Endothelial cell of umbilical vein (primary cell): ENCODE results near the gene RARA.
"Not testable (repeated sequence)": the region's sequence is repeated elsewhere in the genome, so short reads cannot be mapped to it uniquely, and the experiment has no call there.

Experiments
- EZH2 ChIP-seq: IDR thresholded peaks from 2 replicates; pipeline ENCODE4 v1.6.1; 2012; ENCODE audit warnings: borderline replicate concordance, low read depth, mild to moderate bottlenecking, moderate library complexity, low read length, inconsistent platforms; ENCODE audit not compliant: severe bottlenecking
- GATA2 ChIP-seq: IDR thresholded peaks from 2 replicates; pipeline ENCODE4 v1.7.0; 2011; ENCODE audit warnings: low read depth, mild to moderate bottlenecking, moderate library complexity, mixed read lengths, low read length; ENCODE audit not compliant: insufficient read length, insufficient read depth
- MYC ChIP-seq: IDR thresholded peaks from one replicate; pipeline ENCODE4 v1.6.1; 2011; ENCODE audit warnings: mild to moderate bottlenecking, low read depth, low read length
- POLR2A ChIP-seq: IDR thresholded peaks from 2 replicates; pipeline ENCODE4 v1.6.1; 2012; ENCODE audit warnings: low read depth, mild to moderate bottlenecking, control low read depth, low read length
- POLR2AphosphoS5 ChIP-seq: IDR thresholded peaks from 2 replicates; pipeline ENCODE4 v1.6.1; 2012; ENCODE audit warnings: low read depth, mild to moderate bottlenecking, control low read depth, low read length, moderate library complexity; ENCODE audit not compliant: insufficient read depth
- TF ChIP-seq, protein P1 (sequence below), 2 donors: IDR thresholded peaks; 1 replicate in 1 of 2; 2 replicates in 1 of 2; pipeline ENCODE4 v1.5.1; 2011; ENCODE audit warnings: low read length in 2 of 2, mild to moderate bottlenecking in 2 of 2, moderate library complexity in 2 of 2, control low read depth in 1 of 2, inconsistent platforms in 1 of 2, low read depth in 1 of 2; ENCODE audit not compliant: insufficient read depth in 1 of 2; ENCODE audit errors: extremely low read depth in 1 of 2
- TF ChIP-seq, protein P2 (sequence below): IDR thresholded peaks from 2 replicates; pipeline ENCODE4 v1.6.1; 2011; ENCODE audit not compliant: insufficient read depth, insufficient read length

GRCh38 chr17:40304552-40304863 is 4.5 kb upstream of the RARA start:
- TF ChIP-seq, protein P1, sequence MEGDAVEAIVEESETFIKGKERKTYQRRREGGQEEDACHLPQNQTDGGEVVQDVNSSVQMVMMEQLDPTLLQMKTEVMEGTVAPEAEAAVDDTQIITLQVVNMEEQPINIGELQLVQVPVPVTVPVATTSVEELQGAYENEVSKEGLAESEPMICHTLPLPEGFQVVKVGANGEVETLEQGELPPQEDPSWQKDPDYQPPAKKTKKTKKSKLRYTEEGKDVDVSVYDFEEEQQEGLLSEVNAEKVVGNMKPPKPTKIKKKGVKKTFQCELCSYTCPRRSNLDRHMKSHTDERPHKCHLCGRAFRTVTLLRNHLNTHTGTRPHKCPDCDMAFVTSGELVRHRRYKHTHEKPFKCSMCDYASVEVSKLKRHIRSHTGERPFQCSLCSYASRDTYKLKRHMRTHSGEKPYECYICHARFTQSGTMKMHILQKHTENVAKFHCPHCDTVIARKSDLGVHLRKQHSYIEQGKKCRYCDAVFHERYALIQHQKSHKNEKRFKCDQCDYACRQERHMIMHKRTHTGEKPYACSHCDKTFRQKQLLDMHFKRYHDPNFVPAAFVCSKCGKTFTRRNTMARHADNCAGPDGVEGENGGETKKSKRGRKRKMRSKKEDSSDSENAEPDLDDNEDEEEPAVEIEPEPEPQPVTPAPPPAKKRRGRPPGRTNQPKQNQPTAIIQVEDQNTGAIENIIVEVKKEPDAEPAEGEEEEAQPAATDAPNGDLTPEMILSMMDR (IDR thresholded peaks at IDR 0.05; ENCODE audit: extremely low read depth in 1 of 2, insufficient read depth in 1 of 2, low read depth in 1 of 2, low read length in 2 of 2), result not testable (repeated sequence)
- not testable (repeated sequence) for TF ChIP-seq EZH2, POLR2AphosphoS5, POLR2A, GATA2, MYC
- TF ChIP-seq, protein P2, sequence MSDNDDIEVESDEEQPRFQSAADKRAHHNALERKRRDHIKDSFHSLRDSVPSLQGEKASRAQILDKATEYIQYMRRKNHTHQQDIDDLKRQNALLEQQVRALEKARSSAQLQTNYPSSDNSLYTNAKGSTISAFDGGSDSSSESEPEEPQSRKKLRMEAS, result not testable (repeated sequence)
